ENCODE results near the gene SRRM1.
"Not testable (repeated sequence)": the region's sequence is repeated elsewhere in the genome, so short reads cannot be mapped to it uniquely, and the experiment has no call there.

The SRRM1 gene

GRCh38 chr1:24643363-24644099 is 429 bp downstream of the SRRM1 start:
- no peak for DNase-seq (ENCODE audit: low spot score)

- DNase-seq (ENCODE audit: low spot score) = no peak
Observed at GRCh38 chr1:24644100-24644384, 940 bp downstream of the SRRM1 start.

GRCh38 chr1:24648919-24649318 is 5.8 kb downstream of the SRRM1 start:
- DNase-seq (ENCODE audit: low spot score) = no peak

GRCh38 chr1:24652382-24652781 is 9.3 kb downstream of the SRRM1 start:
- no peak for DNase-seq (ENCODE audit: low spot score)

GRCh38 chr1:24654010-24654409 is 10.9 kb downstream of the SRRM1 start:
- no peak for DNase-seq (ENCODE audit: low spot score)

GRCh38 chr1:24656046-24656445 is 12.9 kb downstream of the SRRM1 start:
- DNase-seq (ENCODE audit: low spot score) = no peak

- no peak for DNase-seq (ENCODE audit: low spot score)
Observed at GRCh38 chr1:24657781-24658180, 14.7 kb downstream of the SRRM1 start.

- no peak for DNase-seq (ENCODE audit: low spot score)
Observed at GRCh38 chr1:24659166-24659904, 16.2 kb downstream of the SRRM1 start.

GRCh38 chr1:24659993-24660665 is 17.0 kb downstream of the SRRM1 start:
- DNase-seq (ENCODE audit: low spot score) = no peak

GRCh38 chr1:24664507-24665033 is 21.5 kb downstream of the SRRM1 start:
- no peak for DNase-seq (ENCODE audit: low spot score)

- no peak for DNase-seq (ENCODE audit: low spot score)
Observed at GRCh38 chr1:24666794-24667193, 23.7 kb downstream of the SRRM1 start.

GRCh38 chr1:24671372-24671771 is 28.3 kb downstream of the SRRM1 start:
- DNase-seq (ENCODE audit: low spot score) = not testable (repeated sequence)

- DNase-seq (ENCODE audit: low spot score) = not testable (repeated sequence)
Observed at GRCh38 chr1:24672686-24673085, 29.6 kb downstream of the SRRM1 start.

- DNase-seq (ENCODE audit: low spot score) = peak; percentile 64
Observed at GRCh38 chr1:24673341-24673740, 30.2 kb downstream of the SRRM1 start.

GRCh38 chr1:24678421-24678820 is 35.3 kb downstream of the SRRM1 start:
- DNase-seq (ENCODE audit: low spot score) = not testable (repeated sequence)

GRCh38 chr1:24679725-24680124 is 36.6 kb downstream of the SRRM1 start:
- DNase-seq (ENCODE audit: low spot score) = no peak

- peak; percentile 79 for DNase-seq (ENCODE audit: low spot score)
Observed at GRCh38 chr1:24683713-24684162, 40.6 kb downstream of the SRRM1 start.

GRCh38 chr1:24688033-24688432 is 44.9 kb downstream of the SRRM1 start:
- no peak for DNase-seq (ENCODE audit: low spot score)

- peak; percentile 70 for DNase-seq (ENCODE audit: low spot score)
Observed at GRCh38 chr1:24688621-24689195, 45.6 kb downstream of the SRRM1 start.

GRCh38 chr1:24691051-24691450 is 47.9 kb downstream of the SRRM1 start:
- no peak for DNase-seq (ENCODE audit: low spot score)

GRCh38 chr1:24692351-24692980 is 49.4 kb downstream of the SRRM1 start:
- DNase-seq (ENCODE audit: low spot score) = no peak

- DNase-seq (ENCODE audit: low spot score) = no peak
Observed at GRCh38 chr1:24693827-24694379, 50.8 kb downstream of the SRRM1 start.
